H9 (cell line): ENCODE results near the gene TRPC4AP. TPM values are rescaled to one million over a fixed set of nuclear protein-coding genes. Genes with fewer than 3 reads are reported as not detected.

ENCODE experiments used
- DNase-seq: peaks from one replicate; pipeline ENCODE4 v3.0.0-alpha.2; 2017
- H2AFZ ChIP-seq: one replicate; pipeline ENCODE4 v1.6.1; 2013; ENCODE audit warnings: mild to moderate bottlenecking, low read length, control low read depth, moderate library complexity
- H2AK5ac ChIP-seq: 2 replicates; pipeline ENCODE4 v1.6.1; 2013; ENCODE audit warnings: low read length, control low read depth, mixed read lengths; ENCODE audit not compliant: insufficient read length
- H2BK120ac ChIP-seq: one replicate; pipeline ENCODE4 v1.6.1; 2013; ENCODE audit warnings: low read depth, mild to moderate bottlenecking, low read length, control low read depth, inconsistent platforms; ENCODE audit not compliant: poor library complexity, severe bottlenecking
- H2BK12ac ChIP-seq: 2 replicates; pipeline ENCODE4 v1.6.1; 2013; ENCODE audit warnings: low read length, control low read depth, mixed read lengths, low read depth; ENCODE audit not compliant: insufficient read length
- H2BK15ac ChIP-seq: 2 replicates; pipeline ENCODE4 v1.6.1; 2013; ENCODE audit warnings: low read depth, low read length, control low read depth
- H2BK20ac ChIP-seq: one replicate; pipeline ENCODE4 v1.6.1; 2013; ENCODE audit warnings: low read depth, mild to moderate bottlenecking, low read length, control low read depth, inconsistent platforms; ENCODE audit not compliant: poor library complexity, severe bottlenecking
- H2BK5ac ChIP-seq: 2 replicates; pipeline ENCODE4 v1.6.1; 2013; ENCODE audit warnings: low read length, control low read depth, mixed read lengths; ENCODE audit not compliant: insufficient read length
- H3K14ac ChIP-seq: 2 replicates; pipeline ENCODE4 v1.6.1; 2013; ENCODE audit warnings: low read length, control low read depth; ENCODE audit not compliant: insufficient read depth
- H3K18ac ChIP-seq: 2 replicates; pipeline ENCODE4 v1.6.1; 2013; ENCODE audit warnings: low read depth, mild to moderate bottlenecking, mixed read lengths, low read length, control low read depth; ENCODE audit not compliant: insufficient read length
- H3K23ac ChIP-seq: 2 replicates; pipeline ENCODE4 v1.6.1; 2013; ENCODE audit warnings: low read length, control low read depth, mixed read lengths, low read depth; ENCODE audit not compliant: insufficient read length
- H3K23me2 ChIP-seq: 2 replicates; pipeline ENCODE4 v1.6.1; 2013; ENCODE audit warnings: low read depth, mild to moderate bottlenecking, mixed read lengths, low read length, control low read depth; ENCODE audit not compliant: insufficient read length, poor library complexity, severe bottlenecking
- H3K27ac ChIP-seq: 2 replicates; pipeline ENCODE4 v1.5.1; 2013; ENCODE audit warnings: low read length, control low read depth, mixed read lengths, low read depth; ENCODE audit not compliant: insufficient read length
- H3K27me3 ChIP-seq: 2 replicates; pipeline ENCODE4 v1.6.1; 2013; ENCODE audit warnings: low read length, control low read depth, inconsistent platforms; ENCODE audit not compliant: insufficient read depth
- H3K4ac ChIP-seq: 2 replicates; pipeline ENCODE4 v1.6.1; 2013; ENCODE audit warnings: low read depth, mild to moderate bottlenecking, control low read depth, inconsistent platforms, low read length, moderate library complexity
- H3K4me1 ChIP-seq: 2 replicates; pipeline ENCODE4 v1.6.1; 2013; ENCODE audit warnings: low read length, control low read depth, inconsistent platforms; ENCODE audit not compliant: insufficient read depth
- H3K4me2 ChIP-seq: 2 replicates; pipeline ENCODE4 v1.6.1; 2013; ENCODE audit warnings: low read length, control low read depth, mixed read lengths; ENCODE audit not compliant: insufficient read length, insufficient read depth
- H3K56ac ChIP-seq: 2 replicates; pipeline ENCODE4 v1.6.1; 2013; ENCODE audit warnings: low read depth, mild to moderate bottlenecking, mixed read lengths, low read length, control low read depth; ENCODE audit not compliant: insufficient read length
- H3K79me1 ChIP-seq: 2 replicates; pipeline ENCODE4 v1.6.1; 2013; ENCODE audit warnings: low read depth, mild to moderate bottlenecking, moderate library complexity, low read length, control low read depth, inconsistent platforms; ENCODE audit not compliant: insufficient read depth, poor library complexity, severe bottlenecking
- H3K79me2 ChIP-seq: 2 replicates; pipeline ENCODE4 v1.6.1; 2013; ENCODE audit warnings: low read length, control low read depth, inconsistent platforms; ENCODE audit not compliant: insufficient read depth
- H3K9ac ChIP-seq: 2 replicates; pipeline ENCODE4 v1.6.1; 2013; ENCODE audit warnings: low read length, control low read depth, mixed read lengths; ENCODE audit not compliant: insufficient read length; ENCODE audit errors: extremely low read depth
- H3K9me3 ChIP-seq: one replicate; pipeline ENCODE4 v1.6.1; 2013; ENCODE audit warnings: low read depth, low read length, inconsistent platforms; ENCODE audit not compliant: control insufficient read depth
- H3T11ph ChIP-seq: one replicate; pipeline ENCODE4 v1.6.1; 2013; ENCODE audit warnings: mild to moderate bottlenecking, low read length, control low read depth, inconsistent platforms
- H4K20me1 ChIP-seq: one replicate; pipeline ENCODE4 v1.6.1; 2013; ENCODE audit not compliant: control insufficient read depth, insufficient read length, insufficient read depth
- H4K5ac ChIP-seq: 2 replicates; pipeline ENCODE4 v1.6.1; 2013; ENCODE audit warnings: low read depth, mild to moderate bottlenecking, mixed read lengths, low read length, control low read depth; ENCODE audit not compliant: insufficient read length
- H4K8ac ChIP-seq: replicated peaks from 2 replicates; pipeline ENCODE4 v1.6.1; 2013; ENCODE audit warnings: low read length, control low read depth, mixed read lengths, low read depth; ENCODE audit not compliant: insufficient read length
- H4K91ac ChIP-seq: 2 replicates; pipeline ENCODE4 v1.6.1; 2013; ENCODE audit warnings: low read depth, mild to moderate bottlenecking, moderate library complexity, mixed read lengths, low read length, control low read depth; ENCODE audit not compliant: insufficient read length
- H3K27ac Mint-ChIP-seq, 3 experiments: 2 replicates in 2 of 3; 3 replicates in 1 of 3; pipeline ENCODE4 v1.8.0; 2020 to 2021; ENCODE audit warnings: mixed read lengths in 3 of 3, mild to moderate bottlenecking in 1 of 3, moderate library complexity in 1 of 3
- H3K27me3 Mint-ChIP-seq: 2 replicates; pipeline ENCODE4 v1.8.0; 2021; ENCODE audit warnings: low read depth, mild to moderate bottlenecking, moderate library complexity, mixed read lengths
- H3K36me3 Mint-ChIP-seq, 3 experiments: 2 replicates in 2 of 3; 3 replicates in 1 of 3; pipeline ENCODE4 v1.8.0; 2020 to 2021; ENCODE audit warnings: low read depth in 3 of 3, mixed read lengths in 3 of 3; ENCODE audit not compliant: insufficient read depth in 1 of 3
- H3K4me1 Mint-ChIP-seq, 2 experiments: 2 replicates each; pipeline ENCODE4 v1.8.0; 2020; ENCODE audit warnings: mixed read lengths in 2 of 2
- H3K4me3 Mint-ChIP-seq, 2 experiments: 2 replicates in 1 of 2; 3 replicates in 1 of 2; pipeline ENCODE4 v1.8.0; 2020 to 2021; ENCODE audit warnings: mild to moderate bottlenecking in 2 of 2, mixed read lengths in 2 of 2, moderate library complexity in 1 of 2
- H3K9me3 Mint-ChIP-seq, 2 experiments: 2 replicates in 1 of 2; 3 replicates in 1 of 2; pipeline ENCODE4 v1.8.0; 2020; ENCODE audit warnings: mild to moderate bottlenecking in 2 of 2, mixed read lengths in 2 of 2, moderate library complexity in 1 of 2
- WGBS: extraction: QIAGEN DNeasy Blood & Tissue Kit; methylation state at CpG from one replicate; pipeline ENCODE4 v1.1.7; 2013; ENCODE audit warnings: missing lambda C conversion rate, low lambda C conversion rate, mixed read lengths; ENCODE audit not compliant: insufficient read length; ENCODE audit errors: extremely low coverage; 5-methylcytosine and 5-hydroxymethylcytosine counted together
- total RNA-seq: library from RNA; stranded (reverse); gene quantifications from 2 replicates; pipeline ENCODE4 v1.2.1, GENCODE V29; 2021
- TF ChIP-seq, protein P1 (sequence below): fragments of 200-600 bp; sonication (generic); conservative IDR thresholded peaks from 3 replicates; pipeline ENCODE4 v1.8.0; 2021; ENCODE audit warnings: antibody characterized with exemption, mild to moderate bottlenecking

Gene TRPC4AP
- total RNA-seq, 1 experiment from 2014 or later: 93.9 TPM

DNA sequence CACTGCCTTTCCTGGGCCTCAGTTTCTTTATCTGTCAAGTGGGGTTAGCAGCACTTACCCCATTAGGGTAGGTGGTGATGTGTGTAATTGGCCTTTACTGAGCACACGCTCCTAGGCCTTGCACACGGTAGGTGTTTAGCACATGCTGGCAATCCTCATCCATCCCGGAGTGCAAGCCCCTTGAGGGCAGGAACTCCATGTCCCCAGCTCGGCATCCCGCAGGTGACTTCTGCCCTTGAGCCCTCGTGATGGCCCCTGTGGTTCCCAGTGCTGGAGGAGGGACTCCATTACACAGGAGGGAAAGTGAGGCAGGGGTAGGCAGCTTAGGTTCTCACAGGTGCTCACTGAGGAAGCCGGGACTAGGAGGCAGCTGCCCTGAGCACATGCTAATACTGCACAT, 96.9 kb downstream of the TRPC4AP start:
- peaks cover 9 to 57% (median 40%) of the 10 kb centered on the region in 3 experiments; a peak in 6 of 7 replicates for H3K36me3 Mint-ChIP-seq
- Histone ChIP-seq H3T11ph (no peak overlapping the region), H2BK20ac (no peak overlapping the region), H3K9me3 (no peaks in the 10 kb centered on the region), H2BK120ac (no peak overlapping the region), H3K23ac (no peak overlapping the region), H2AFZ (no peak overlapping the region), H3K79me2 (no peaks in the 10 kb centered on the region), H2AK5ac (no peak overlapping the region), H2BK5ac (no peak overlapping the region), H4K91ac (no peak overlapping the region), H3K4me1 (no peaks in the 10 kb centered on the region), H3K79me1 (no peaks in the 10 kb centered on the region), H2BK12ac (no peak overlapping the region), H3K27me3 (no peaks in the 10 kb centered on the region), H3K27ac (no peak overlapping the region), H3K56ac (no peak overlapping the region), H4K20me1 (no peaks in the 10 kb centered on the region), H3K14ac (no peak overlapping the region), H4K5ac (no peak overlapping the region), H3K4me2 (no peak overlapping the region), H4K8ac (no peak overlapping the region), H3K4ac (no peak overlapping the region), H3K18ac (no peak overlapping the region), H2BK15ac (no peak overlapping the region), H3K9ac (no peak overlapping the region), H3K23me2 (no peaks in the 10 kb centered on the region)
- WGBS: no CpG with 5 or more reads among the region's 7 CpGs
- H3K27ac Mint-ChIP-seq: peak overlapping the region in 1 of 3 experiments; percentile 28; a peak in 2 of 7 replicates
- no peaks in the 10 kb centered on the region; a peak in 1 of 5 replicates for H3K9me3 Mint-ChIP-seq
- TF ChIP-seq, protein P1, sequence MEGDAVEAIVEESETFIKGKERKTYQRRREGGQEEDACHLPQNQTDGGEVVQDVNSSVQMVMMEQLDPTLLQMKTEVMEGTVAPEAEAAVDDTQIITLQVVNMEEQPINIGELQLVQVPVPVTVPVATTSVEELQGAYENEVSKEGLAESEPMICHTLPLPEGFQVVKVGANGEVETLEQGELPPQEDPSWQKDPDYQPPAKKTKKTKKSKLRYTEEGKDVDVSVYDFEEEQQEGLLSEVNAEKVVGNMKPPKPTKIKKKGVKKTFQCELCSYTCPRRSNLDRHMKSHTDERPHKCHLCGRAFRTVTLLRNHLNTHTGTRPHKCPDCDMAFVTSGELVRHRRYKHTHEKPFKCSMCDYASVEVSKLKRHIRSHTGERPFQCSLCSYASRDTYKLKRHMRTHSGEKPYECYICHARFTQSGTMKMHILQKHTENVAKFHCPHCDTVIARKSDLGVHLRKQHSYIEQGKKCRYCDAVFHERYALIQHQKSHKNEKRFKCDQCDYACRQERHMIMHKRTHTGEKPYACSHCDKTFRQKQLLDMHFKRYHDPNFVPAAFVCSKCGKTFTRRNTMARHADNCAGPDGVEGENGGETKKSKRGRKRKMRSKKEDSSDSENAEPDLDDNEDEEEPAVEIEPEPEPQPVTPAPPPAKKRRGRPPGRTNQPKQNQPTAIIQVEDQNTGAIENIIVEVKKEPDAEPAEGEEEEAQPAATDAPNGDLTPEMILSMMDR: no peak
- H3K27me3 Mint-ChIP-seq: peaks cover 2% of the 10 kb centered on the region
- H3K4me1 Mint-ChIP-seq: peaks cover 0 to 3% of the 10 kb centered on the region in 2 experiments; a peak in 2 of 4 replicates
- H3K4me3 Mint-ChIP-seq: no peak overlapping the region
- DNase-seq: no peak
